SK-N-MC (cell line): ENCODE data around the gene DCLK2.

ENCODE experiments used
- EZH2 ChIP-seq: fragments of 200-600 bp; sonication (generic); IDR thresholded peaks from one replicate; pipeline ENCODE4 v1.6.1; 2017; ENCODE audit warnings: antibody characterized with exemption
- FOXP2 ChIP-seq: optimal IDR thresholded peaks from 2 replicates; pipeline ENCODE3; 2011; ENCODE audit warnings: mild to moderate bottlenecking, moderate library complexity; ENCODE audit not compliant: insufficient read depth; ENCODE audit errors: extremely low read length, control extremely low read depth
- POLR2AphosphoS5 ChIP-seq: IDR thresholded peaks from 2 replicates; pipeline ENCODE4 v1.6.1; 2012; ENCODE audit warnings: mild to moderate bottlenecking, low read depth, low read length, borderline replicate concordance

GRCh38 chr4:150108691-150109090 is 30.4 kb downstream of the DCLK2 start:
- TF ChIP-seq POLR2AphosphoS5 (no peak), EZH2 (no peak), FOXP2 (no peak)
